Measurements from ENCODE around the gene OR56B1.

OR56B1 gene

GRCh38 chr11:5727691-5728090 is 8.6 kb upstream of the OR56B1 start:
- TF ChIP-seq CTCF (IDR thresholded peaks at IDR 0.05; ENCODE audit: insufficient read depth, missing control alignments): no peak
- DNase-seq (ENCODE audit: insufficient read length, low spot score) (no peak), FAIRE-seq (no peak)

GRCh38 chr11:5737091-5737490 is 843 bp downstream of the OR56B1 start:
- FAIRE-seq (no peak), DNase-seq (ENCODE audit: insufficient read length, low spot score) (no peak)
- TF ChIP-seq CTCF (IDR thresholded peaks at IDR 0.05; ENCODE audit: insufficient read depth, missing control alignments): no peak

GRCh38 chr11:5737670-5738392 is 1.6 kb downstream of the OR56B1 start:
- FAIRE-seq: no peak
- TF ChIP-seq CTCF (IDR thresholded peaks at IDR 0.05; ENCODE audit: insufficient read depth, missing control alignments): no peak
- DNase-seq (ENCODE audit: insufficient read length, low spot score): no peak

- DNase-seq (ENCODE audit: insufficient read length, low spot score) (no peak), FAIRE-seq (no peak)
- TF ChIP-seq CTCF (IDR thresholded peaks at IDR 0.05; ENCODE audit: insufficient read depth, missing control alignments): no peak
Observed at GRCh38 chr11:5738431-5738830, 2.2 kb downstream of the OR56B1 start.

- no peak for FAIRE-seq
- DNase-seq (ENCODE audit: insufficient read length, low spot score): no peak
- TF ChIP-seq CTCF (IDR thresholded peaks at IDR 0.05; ENCODE audit: insufficient read depth, missing control alignments): no peak
Observed at GRCh38 chr11:5746614-5747013, 10.4 kb downstream of the OR56B1 start.

GRCh38 chr11:5749836-5750235 is 13.6 kb downstream of the OR56B1 start:
- no peak for FAIRE-seq
- DNase-seq (ENCODE audit: insufficient read length, low spot score): no peak
- TF ChIP-seq CTCF (IDR thresholded peaks at IDR 0.05; ENCODE audit: insufficient read depth, missing control alignments): no peak

- DNase-seq (ENCODE audit: insufficient read length, low spot score) (no peak), FAIRE-seq (no peak)
- TF ChIP-seq CTCF (IDR thresholded peaks at IDR 0.05; ENCODE audit: insufficient read depth, missing control alignments): no peak
Observed at GRCh38 chr11:5753943-5754342, 17.7 kb downstream of the OR56B1 start, which contains the start of gene OR52N4. TSS of gene OR52N4 (plus strand) at chr11:5754243. CDS start at chr11:5754741, 498 bp downstream.
